Fibroblast of lung (primary cell): ENCODE data around the gene OPTC. TPM values are rescaled to one million over a fixed set of nuclear protein-coding genes. Genes with fewer than 3 reads are reported as not detected.
A peak's percentile ranks its signal among the peaks of the same experiment; 100 is the strongest.

Experiments used
- DNase-seq, 2 donors: peaks; one replicate each; pipeline versions ENCODE4 v3.0.0 to v3.0.0-alpha.2; 2010; ENCODE audit warnings: low read depth in 2 of 2
- H2AFZ ChIP-seq: 2 replicates; pipeline ENCODE4 v1.5.1; 2012; ENCODE audit warnings: low read length, control low read depth, inconsistent platforms
- H3K27ac ChIP-seq: 2 replicates; pipeline ENCODE4 v1.5.1; 2011; ENCODE audit warnings: low read length, control low read depth; ENCODE audit not compliant: insufficient read depth
- H3K27me3 ChIP-seq: 2 replicates; pipeline ENCODE4 v1.5.1; 2011; ENCODE audit warnings: mild to moderate bottlenecking, low read length; ENCODE audit not compliant: control insufficient read depth, insufficient read depth
- H3K36me3 ChIP-seq: 2 replicates; pipeline ENCODE4 v1.5.1; 2011; ENCODE audit warnings: low read length; ENCODE audit not compliant: control insufficient read depth, insufficient read depth
- H3K4me1 ChIP-seq: 2 replicates; pipeline ENCODE4 v1.5.1; 2011; ENCODE audit warnings: low read length; ENCODE audit not compliant: control insufficient read depth, insufficient read depth; ENCODE audit errors: extremely low read depth
- H3K4me2 ChIP-seq: 2 replicates; pipeline ENCODE4 v1.5.1; 2011; ENCODE audit warnings: low read length, control low read depth; ENCODE audit not compliant: insufficient read depth; ENCODE audit errors: extremely low read depth
- H3K4me3 ChIP-seq, 4 experiments: fragments of 200-600 bp in 1 of 4; sonication (generic) in 1 of 4; replicated peaks in 1 of 4; 2 replicates each; pipeline ENCODE4 v1.5.1; 2011 to 2016; ENCODE audit warnings: low read length in 4 of 4, low read depth in 3 of 4, mild to moderate bottlenecking in 3 of 4, control low read depth in 2 of 4, inconsistent platforms in 1 of 4, mixed read lengths in 1 of 4; ENCODE audit not compliant: insufficient read depth in 1 of 4; ENCODE audit errors: control extremely low read depth in 1 of 4
- H3K79me2 ChIP-seq: 2 replicates; pipeline ENCODE4 v1.5.1; 2012; ENCODE audit warnings: mild to moderate bottlenecking, low read length, inconsistent platforms; ENCODE audit not compliant: control insufficient read depth, insufficient read depth
- H3K9ac ChIP-seq: 2 replicates; pipeline ENCODE4 v1.5.1; 2011; ENCODE audit warnings: mild to moderate bottlenecking, low read length, control low read depth; ENCODE audit not compliant: insufficient read depth
- H3K9me3 ChIP-seq: 2 replicates; pipeline ENCODE4 v1.5.1; 2012; ENCODE audit warnings: low read depth, low read length; ENCODE audit not compliant: control insufficient read depth, insufficient read depth
- H4K20me1 ChIP-seq: 2 replicates; pipeline ENCODE4 v1.5.1; 2011; ENCODE audit warnings: low read length; ENCODE audit not compliant: control insufficient read depth, insufficient read depth; ENCODE audit errors: extremely low read depth
- CTCF ChIP-seq, 2 donors: IDR thresholded peaks in 1 of 2; conservative IDR thresholded peaks in 1 of 2; 1 replicate in 1 of 2; 2 replicates in 1 of 2; pipeline ENCODE4 v1.5.1; 2011 to 2012; ENCODE audit warnings: low read length in 2 of 2, control low read depth in 1 of 2, inconsistent platforms in 1 of 2, low read depth in 1 of 2, mild to moderate bottlenecking in 1 of 2
- EZH2 ChIP-seq: IDR thresholded peaks from 2 replicates; pipeline ENCODE4 v1.5.1; 2012; ENCODE audit warnings: low read length, control low read depth, mild to moderate bottlenecking; ENCODE audit errors: missing control alignments
- polyA plus RNA-seq, 2 donors: library from polyadenylated mRNA; depleted of rRNA in 1 of 2; stranded (reverse) in 1 of 2; unstranded in 1 of 2; fragments of >200 nt; gene quantifications; 2 replicates each; pipeline ENCODE4 v1.2.1, GENCODE V29; 2011 to 2012; ENCODE audit warnings: missing spikeins in 1 of 2
- total RNA-seq: library from RNA; depleted of rRNA; stranded (reverse); fragments of >200 nt; gene quantifications from 2 replicates; pipeline ENCODE4 v1.2.1, GENCODE V29; 2014

Gene OPTC
- total and polyA plus RNA-seq, 2 donors (not counting 1 experiment from before 2014, with no cell fraction given): not detected

- no peak for DNase-seq
- TF ChIP-seq CTCF (conservative IDR thresholded peaks at IDR 0.05 in 1 of 2, IDR thresholded peaks at IDR 0.05 in 1 of 2; ENCODE audit: low read depth in 1 of 2, low read length in 2 of 2): no peak
- no peak for TF ChIP-seq EZH2
- Histone ChIP-seq H3K9me3 (no peaks in the 10 kb centered on the region), H3K36me3 (no peaks in the 10 kb centered on the region), H3K79me2 (peaks cover 3% of the 10 kb centered on the region), H3K4me2 (no peak overlapping the region), H3K27ac (no peak overlapping the region), H3K9ac (no peak overlapping the region), H2AFZ (no peak overlapping the region), H3K4me3 (no peak overlapping the region), H3K27me3 (no peaks in the 10 kb centered on the region), H3K4me1 (peaks cover 50% of the 10 kb centered on the region), H4K20me1 (no peaks in the 10 kb centered on the region)
These were observed 14.6 kb downstream of the OPTC start for GRCh38 chr1:203508463-203509073.

GRCh38 chr1:203509135-203509534 is 15.2 kb downstream of the OPTC start:
- Histone ChIP-seq H3K4me2 (no peak overlapping the region), H3K4me1 (peaks cover 55% of the 10 kb centered on the region), H2AFZ (no peak overlapping the region), H3K27me3 (no peaks in the 10 kb centered on the region), H3K79me2 (peaks cover 3% of the 10 kb centered on the region), H3K4me3 (no peak overlapping the region), H3K9me3 (no peaks in the 10 kb centered on the region), H3K9ac (no peak overlapping the region), H3K27ac (no peak overlapping the region), H3K36me3 (no peaks in the 10 kb centered on the region), H4K20me1 (no peaks in the 10 kb centered on the region)
- DNase-seq: no peak
- TF ChIP-seq EZH2: no peak
- TF ChIP-seq CTCF (conservative IDR thresholded peaks at IDR 0.05 in 1 of 2, IDR thresholded peaks at IDR 0.05 in 1 of 2; ENCODE audit: low read depth in 1 of 2, low read length in 2 of 2): no peak

- Histone ChIP-seq H3K27me3 (no peaks in the 10 kb centered on the region), H3K9ac (no peak overlapping the region), H3K9me3 (no peaks in the 10 kb centered on the region), H3K4me3 (no peak overlapping the region), H3K27ac (peak overlapping the region; percentile 91), H3K36me3 (no peaks in the 10 kb centered on the region), H4K20me1 (no peaks in the 10 kb centered on the region), H3K4me1 (peaks cover 40% of the 10 kb centered on the region), H2AFZ (no peak overlapping the region), H3K4me2 (no peak overlapping the region), H3K79me2 (no peaks in the 10 kb centered on the region)
- no peak for TF ChIP-seq CTCF (conservative IDR thresholded peaks at IDR 0.05 in 1 of 2, IDR thresholded peaks at IDR 0.05 in 1 of 2; ENCODE audit: low read depth in 1 of 2, low read length in 2 of 2)
- TF ChIP-seq EZH2: no peak
- DNase-seq: no peak
These were observed 17.6 kb downstream of the OPTC start for GRCh38 chr1:203511513-203511912.
